Measurements from ENCODE around the gene SAPCD2.

DNA sequence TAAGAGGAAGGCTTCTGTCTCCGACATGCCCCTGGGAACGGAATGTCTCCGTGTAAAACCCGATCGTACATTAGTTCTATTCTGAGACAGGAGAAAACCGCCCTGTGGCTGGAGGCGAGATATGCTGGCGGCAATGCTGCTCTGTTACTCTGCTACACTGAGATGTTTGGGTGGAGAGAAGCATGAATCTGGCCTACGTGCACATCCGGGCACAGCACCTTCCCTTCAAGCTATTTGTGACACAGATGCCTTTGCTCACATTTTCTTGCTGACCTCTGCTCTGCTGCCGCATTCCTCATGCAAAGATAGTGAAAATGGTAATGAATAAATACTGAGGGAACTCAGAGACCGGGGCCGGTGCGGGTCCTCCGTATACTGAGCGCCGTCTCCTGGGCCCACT lies 46.4 kb upstream of the SAPCD2 start:
- TF ChIP-seq EP300 (IDR thresholded peaks at IDR 0.05; ENCODE audit: low read length) (no peak), JUNB (CRISPR knock-in tag; conservative IDR thresholded peaks at IDR 0.05) (no peak), POLR2A (conservative IDR thresholded peaks at IDR 0.05) (no peak), BRD9 (IDR thresholded peaks at IDR 0.05; ENCODE audit: low read depth, partially characterized antibody) (no peak), ZNF274 (IDR thresholded peaks at IDR 0.05; ENCODE audit: borderline replicate concordance, low read depth, low read length) (no peak), NR1H2 (CRISPR knock-in tag; IDR thresholded peaks at IDR 0.05) (no peak), BRCA1 (IDR thresholded peaks at IDR 0.05) (no peak), BRCA1 (CRISPR knock-in tag; IDR thresholded peaks at IDR 0.05) (no peak)
- TF ChIP-seq, protein P1, sequence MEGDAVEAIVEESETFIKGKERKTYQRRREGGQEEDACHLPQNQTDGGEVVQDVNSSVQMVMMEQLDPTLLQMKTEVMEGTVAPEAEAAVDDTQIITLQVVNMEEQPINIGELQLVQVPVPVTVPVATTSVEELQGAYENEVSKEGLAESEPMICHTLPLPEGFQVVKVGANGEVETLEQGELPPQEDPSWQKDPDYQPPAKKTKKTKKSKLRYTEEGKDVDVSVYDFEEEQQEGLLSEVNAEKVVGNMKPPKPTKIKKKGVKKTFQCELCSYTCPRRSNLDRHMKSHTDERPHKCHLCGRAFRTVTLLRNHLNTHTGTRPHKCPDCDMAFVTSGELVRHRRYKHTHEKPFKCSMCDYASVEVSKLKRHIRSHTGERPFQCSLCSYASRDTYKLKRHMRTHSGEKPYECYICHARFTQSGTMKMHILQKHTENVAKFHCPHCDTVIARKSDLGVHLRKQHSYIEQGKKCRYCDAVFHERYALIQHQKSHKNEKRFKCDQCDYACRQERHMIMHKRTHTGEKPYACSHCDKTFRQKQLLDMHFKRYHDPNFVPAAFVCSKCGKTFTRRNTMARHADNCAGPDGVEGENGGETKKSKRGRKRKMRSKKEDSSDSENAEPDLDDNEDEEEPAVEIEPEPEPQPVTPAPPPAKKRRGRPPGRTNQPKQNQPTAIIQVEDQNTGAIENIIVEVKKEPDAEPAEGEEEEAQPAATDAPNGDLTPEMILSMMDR (IDR thresholded peaks at IDR 0.05 in 2 of 3, conservative IDR thresholded peaks at IDR 0.05 in 1 of 3; ENCODE audit: insufficient read depth in 2 of 3, low read depth in 1 of 3, low read length in 3 of 3) = 0 out of 6 replicates have a peak, but pooled peaks of 1 of the 3 experiments have one; percentile 2

All from K562 (cell line).